Eye (tissue), 1 donor: ENCODE measurements around the gene MLEC.

Source experiments
- DNase-seq: peaks from one replicate; pipeline ENCODE4 v3.0.0-alpha.2; 2015

The MLEC gene

DNA sequence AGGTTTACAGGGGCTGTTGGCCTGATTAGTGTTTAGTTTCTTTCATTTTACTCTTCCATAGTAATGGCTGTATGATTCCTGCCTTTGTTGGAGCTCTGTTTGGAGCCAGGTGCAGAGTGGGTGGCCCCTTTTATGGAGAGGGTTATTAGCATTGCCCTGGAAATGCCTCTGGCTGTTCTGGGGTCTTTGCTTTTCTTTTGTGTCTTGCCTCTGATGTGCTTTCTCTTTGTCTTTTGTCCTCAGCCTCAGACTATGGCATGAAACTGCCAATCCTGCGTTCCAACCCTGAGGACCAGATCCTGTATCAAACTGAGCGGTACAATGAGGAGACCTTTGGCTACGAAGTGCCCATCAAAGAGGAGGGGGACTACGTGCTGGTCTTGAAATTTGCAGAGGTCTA lies 6.9 kb downstream of the MLEC start:
- DNase-seq, result peak; percentile 80

DNA sequence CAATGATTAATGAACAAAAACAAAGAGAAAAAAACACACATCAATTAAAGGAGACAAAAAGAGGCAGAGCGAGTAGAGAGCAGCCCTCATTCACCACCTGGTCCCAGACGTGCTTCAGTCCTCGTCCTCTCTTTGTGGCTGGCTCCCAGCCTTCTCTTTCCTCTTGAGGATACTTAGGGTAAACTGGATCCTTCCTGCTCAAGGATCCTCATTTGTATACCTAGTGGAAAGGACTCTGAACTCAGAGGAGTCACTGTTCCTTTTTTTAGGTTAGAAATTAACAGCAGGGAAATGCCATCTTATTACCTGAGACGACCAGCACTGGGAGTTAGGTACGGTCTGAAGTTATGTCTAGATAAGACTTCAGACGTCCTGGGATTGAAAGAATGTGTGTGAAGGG lies 9.7 kb downstream of the MLEC start:
- DNase-seq, result no peak

DNA sequence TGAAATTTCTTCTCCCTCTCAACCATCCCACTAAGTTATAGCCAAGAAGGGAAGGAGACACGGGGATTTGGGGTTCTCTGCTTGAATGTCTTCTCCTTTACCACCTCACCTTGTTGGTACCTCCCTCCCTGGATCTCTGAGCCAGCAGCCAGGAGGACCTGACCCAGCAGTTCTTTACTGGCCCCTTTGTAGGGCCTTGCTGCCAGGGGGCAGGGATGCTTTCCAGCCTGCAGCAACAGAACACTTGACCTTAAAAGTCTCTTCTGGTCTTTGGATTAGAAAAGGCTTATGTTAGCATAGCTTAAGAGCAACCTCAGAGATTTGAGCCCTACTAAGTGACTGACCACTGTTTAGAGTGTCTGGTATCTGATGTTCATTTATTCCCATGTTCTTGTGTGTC lies 10.4 kb downstream of the MLEC start:
- no peak for DNase-seq

DNA sequence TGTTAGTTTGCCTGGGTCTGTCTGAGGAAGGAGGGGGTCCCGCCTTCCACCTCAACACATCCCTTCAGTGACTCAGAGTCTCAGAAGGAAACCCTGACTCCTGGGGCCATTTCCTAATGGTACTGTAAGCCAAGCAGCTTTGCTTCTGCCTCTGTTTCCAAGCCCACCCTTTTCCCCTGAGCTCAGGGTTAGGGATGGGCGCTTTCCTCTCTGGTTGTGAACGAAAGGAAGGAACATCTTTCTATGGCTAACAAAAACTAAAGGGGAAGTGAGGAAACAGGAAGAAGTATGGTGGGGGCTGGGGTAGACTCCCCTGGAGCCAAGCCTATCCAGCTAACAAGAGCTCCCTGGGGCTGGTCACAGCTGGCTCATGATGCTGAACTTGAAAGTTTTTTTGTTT lies 11.7 kb downstream of the MLEC start:
- DNase-seq, result no peak

DNA sequence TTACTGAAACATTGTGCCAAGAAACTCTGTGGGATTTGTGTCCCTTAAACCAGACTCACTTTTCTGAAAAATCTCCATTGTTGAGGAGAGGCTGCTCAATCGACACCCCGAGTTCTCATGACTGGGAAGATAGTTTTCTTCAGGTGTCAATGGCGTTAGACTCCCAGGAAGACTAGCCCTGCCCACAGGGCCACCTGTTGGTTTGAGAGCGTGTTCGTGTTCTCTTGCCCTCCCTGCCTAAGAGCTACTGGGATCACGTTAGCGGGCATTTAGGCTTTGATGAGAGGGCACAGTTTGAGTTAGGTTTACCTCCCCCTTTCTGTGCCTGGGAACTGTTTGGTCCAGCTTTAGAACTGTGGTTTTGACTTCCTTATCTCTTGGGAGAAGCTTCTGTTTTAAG lies 12.6 kb downstream of the MLEC start:
- no peak for DNase-seq

DNA sequence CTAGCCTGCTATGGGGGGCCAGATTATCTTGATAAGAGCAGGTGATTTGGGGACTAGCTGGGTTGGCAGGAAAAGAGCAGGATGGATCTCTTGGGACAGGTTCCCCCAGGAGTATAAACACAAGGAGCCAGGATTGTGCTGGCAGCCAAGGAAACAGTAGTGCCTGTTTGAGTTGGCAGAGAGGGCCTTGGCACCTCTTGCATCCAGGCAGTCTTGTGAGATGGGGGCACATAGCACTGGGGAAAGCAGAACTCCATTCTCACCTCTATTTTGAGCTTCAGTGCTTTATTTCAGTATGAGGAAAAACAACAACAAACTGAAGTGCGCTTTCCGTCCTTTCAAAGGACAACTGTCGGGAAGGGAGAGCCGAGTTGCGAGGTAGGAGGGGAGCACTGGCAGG lies 13.9 kb downstream of the MLEC start:
- DNase-seq, result no peak

DNA sequence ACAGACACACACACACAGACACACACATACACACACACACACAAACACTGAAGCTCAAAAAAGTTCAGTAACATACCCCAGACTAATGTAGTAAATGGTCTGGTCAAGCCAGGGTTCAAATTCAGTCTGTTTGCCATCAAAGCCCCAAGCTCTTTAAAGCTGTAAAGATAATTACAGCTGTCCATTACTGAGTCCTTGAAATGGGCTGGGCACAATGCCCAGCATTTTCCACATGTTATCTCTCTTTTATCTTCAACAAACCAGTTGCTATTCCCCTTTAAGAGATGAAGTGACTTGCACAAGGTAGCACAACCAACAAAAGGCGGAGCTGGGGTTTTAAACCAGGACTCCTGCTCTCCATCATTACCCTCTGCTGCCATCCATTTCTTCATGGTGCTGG lies 15.7 kb downstream of the MLEC start:
- no peak for DNase-seq

DNA sequence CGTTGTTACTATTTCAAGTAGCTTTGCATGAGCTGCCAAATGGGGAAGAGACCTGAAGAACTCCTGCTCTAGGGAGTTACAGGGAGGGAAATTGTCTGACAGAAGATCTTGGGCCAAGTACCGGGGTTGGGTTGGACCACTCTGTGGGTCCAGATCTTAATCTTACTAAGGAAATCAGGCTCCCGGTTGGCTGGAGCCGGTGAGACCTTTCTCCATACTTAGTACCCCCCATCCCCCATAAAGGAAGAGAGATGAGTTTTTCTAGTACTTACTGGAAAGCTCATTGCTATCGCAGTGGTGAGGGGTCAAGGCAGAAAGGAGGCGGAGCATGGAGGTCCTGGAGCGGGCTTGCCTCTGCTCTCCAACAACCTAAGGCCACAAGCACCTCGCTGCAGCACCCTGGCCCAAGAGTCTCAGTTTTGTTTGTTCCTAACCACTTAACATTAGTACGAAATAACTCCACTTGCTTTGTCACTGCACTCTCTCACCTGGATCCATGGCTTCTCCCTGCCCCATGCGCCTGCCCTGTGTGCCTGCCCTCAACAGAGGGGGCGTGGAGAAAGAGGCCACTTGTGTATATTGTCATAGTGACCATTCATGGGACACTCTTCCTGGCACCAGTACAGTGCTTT lies 16.5 kb downstream of the MLEC start:
- no peak for DNase-seq

DNA sequence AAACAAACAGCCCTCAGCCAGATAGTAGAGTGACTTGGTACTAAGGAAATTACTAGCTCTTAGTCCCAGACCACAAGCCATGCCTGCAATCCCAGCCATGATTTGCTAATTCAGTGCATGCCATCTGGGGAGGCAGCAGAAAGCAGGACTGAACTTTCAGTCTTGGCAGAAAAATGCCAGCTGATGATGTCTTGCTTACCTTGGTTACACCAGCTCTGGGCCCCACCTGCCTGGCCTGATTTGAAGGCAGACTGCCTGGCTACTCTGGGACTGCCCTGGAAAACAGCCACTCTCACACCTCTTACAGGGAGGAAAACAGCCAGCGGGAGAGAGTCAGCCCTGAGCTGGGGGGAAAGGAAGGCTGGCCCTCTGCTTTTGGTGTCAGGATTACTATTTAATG lies 18.7 kb downstream of the MLEC start:
- no peak for DNase-seq

DNA sequence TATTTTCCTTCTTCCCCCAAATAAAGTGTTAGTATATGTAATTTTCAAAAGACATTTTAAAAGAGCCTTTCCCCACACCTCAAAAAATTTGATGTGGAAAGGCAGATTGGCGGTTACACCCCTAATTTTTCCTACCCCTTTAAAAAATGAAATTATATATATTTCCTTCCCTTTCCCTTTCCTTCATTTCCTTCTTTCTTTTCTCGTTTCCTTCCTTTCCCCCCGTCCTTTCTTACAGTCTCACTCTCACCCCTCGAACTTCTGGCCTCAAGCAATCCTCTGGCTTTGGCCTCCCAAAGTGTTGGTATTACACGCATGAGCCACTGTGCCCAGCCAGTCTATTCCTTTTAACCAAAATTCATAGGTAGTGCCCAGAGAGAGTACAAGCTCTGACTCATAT lies 19.1 kb downstream of the MLEC start:
- DNase-seq, result no peak

DNA sequence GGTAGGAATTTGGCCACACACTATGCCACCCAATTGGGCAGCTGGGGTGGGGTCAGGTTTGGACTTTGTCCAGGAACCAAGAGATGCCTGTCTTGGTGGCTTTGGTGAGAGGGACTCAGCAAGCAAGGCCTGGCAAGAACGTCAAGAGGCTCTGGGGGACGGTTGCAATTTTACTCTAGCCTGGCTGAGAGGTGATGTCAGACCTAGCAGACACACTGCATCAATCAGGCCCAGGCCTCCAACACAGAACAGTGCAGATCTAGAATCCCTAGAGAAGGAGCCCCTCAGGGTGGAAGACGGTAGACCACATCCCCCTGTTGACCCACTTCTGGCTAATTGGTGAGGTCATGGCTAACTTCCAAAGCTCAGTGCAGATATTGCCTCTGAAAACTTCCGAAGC lies 21.7 kb downstream of the MLEC start:
- DNase-seq, result peak; percentile 63

DNA sequence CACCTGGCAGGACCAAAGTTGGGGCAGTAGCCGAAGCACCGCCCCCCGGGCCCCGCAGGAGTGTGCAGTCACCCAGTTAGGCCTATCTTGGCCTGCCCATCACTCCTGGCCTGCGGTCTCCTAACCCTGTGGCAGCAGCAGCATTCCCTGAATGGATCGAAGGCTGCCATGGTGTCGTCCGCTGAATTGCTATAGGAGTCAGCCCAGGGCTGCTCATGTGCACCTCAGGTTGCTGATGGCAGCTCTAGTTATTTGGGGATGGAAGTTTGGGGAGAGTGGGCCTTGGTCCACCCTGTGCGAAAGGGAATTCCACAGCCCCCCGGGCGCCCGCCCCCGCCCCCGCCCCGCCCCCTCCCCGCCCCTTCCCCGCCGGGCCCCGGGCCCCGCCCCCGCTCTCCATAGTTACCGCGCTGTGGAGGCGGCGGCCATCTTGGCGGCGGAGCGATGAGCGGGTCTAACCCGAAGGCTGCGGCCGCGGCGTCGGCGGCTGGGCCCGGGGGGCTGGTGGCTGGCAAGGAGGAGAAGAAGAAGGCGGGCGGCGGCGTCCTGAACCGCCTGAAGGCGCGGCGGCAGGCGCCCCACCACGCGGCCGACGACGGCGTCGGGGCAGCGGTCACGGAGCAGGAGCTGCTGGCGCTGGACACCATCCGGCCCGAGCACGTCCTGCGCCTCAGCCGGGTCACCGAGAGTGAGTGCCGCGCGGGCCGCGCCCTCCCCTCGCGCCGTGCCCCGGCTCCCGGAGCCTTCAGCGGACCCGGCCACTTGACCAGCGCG lies 23.3 kb downstream of the MLEC start, which contains the start of gene UNC119B:
TSS of gene UNC119B (plus strand) at position 428 of the 774 bp plus-strand sequence. CDS start at position 445, 17 bp downstream.
- peak; percentile 87 for DNase-seq

DNA sequence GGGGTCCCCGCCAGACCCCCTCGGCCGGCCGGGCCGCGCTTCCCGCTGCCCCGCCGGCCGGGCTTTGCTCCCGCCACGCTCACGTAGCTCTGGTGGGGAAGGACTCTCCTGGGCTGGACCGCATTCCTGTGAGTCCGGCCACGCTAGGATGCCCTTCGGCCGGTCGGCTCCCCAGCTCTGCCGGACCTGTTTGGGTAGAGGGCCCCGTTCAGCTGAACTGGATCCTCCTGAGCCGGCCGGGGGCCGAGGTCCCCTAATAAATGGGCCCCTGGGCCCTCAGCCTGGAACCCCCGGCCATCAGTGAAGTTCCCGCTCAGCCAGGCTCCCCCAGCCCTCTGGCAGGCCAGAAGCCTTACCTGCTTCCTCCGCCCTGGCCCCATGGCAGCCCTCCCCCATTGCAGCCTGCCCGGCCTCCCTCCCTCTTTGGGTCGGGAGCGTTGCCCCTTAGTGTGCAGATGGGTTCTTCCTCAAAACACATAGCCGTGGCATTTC lies 23.9 kb downstream of the MLEC start:
- DNase-seq, result peak; percentile 47

DNA sequence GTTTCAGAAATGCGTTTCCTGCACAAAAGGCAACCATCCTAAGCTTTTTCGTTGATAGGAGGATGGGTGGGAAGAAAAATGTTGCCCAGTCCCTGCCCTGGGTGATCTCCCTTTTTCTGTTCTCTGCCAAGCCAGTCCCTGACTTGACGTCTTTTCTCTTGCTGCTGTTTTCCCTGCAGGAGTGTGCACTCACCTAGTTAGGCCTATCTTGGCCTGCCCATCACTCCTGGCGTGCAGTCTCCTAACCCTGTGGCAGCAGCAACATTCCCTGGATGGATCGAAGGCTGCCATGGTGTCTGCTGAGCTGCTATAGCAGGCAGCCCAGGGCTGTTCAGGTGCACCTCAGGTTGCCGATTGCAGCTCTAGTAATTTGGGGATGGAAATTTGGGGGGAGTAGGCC lies 24.5 kb downstream of the MLEC start:
- no peak for DNase-seq

DNA sequence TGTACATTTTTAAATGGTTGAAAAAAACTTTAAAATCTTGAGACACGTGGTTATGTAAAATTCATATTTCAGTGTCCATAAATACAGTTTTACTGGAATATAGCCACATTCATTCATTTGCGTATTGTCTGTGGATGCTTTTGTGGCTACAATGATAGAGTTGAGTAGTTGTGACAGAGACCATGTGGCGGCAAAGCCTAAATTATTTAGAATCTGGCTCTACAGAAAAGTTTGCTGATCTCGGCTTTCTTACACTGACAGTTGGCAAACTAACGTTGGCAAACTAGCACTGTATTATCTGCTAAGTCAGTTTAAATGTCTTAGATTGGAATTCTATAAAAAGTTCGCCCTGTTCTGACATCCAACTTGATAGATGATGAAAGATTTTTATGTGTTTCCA lies 25.7 kb downstream of the MLEC start:
- no peak for DNase-seq

DNA sequence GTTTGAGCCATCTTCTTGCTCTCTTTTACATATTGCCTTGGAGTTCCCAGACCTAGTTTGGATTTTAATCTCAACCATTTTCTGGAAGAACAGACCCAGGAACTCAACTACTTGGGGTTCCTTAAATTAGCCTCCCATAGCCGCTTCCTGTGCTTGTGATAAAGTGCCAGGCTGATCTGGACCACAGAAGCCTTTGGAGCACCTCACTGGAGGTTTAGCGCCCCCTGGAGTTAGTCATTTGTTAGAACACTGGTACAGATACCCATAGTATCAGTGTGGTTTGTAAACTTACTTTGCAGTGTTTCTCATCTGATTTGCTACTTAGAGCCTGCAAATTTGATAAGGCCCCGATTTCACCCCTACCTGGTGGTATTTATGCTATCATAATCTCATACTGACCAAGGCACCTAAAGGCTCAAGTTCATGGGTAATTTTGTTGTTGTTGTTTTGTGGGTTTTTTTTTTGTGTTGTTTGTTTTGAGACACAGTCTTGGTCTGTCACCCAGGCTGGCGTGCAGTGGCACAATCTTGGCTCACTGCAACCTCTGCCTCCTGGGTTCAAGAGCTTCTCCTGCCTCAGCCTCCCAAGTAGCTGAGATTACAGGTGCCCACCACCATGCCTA lies 27.0 kb downstream of the MLEC start:
- DNase-seq, result peak; percentile 94

DNA sequence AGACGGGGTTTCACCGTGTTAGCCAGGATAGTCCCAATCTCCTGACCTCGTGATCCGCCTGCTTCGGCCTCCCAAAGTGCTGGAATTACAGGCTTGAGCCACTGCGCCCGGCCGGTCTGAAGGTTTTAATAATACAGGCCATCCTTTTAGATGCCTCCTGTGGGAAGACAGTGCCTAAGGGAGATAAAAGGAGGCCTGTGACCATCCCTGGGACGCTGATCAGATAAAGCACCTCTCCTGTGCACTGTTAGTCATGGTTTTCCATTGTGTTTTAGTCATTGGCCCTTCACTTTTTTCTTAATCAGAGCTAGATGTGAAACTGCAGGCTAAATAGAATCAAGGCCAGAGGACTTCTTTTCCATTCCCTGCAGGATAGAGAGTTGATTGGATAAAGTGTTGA lies 31.1 kb downstream of the MLEC start:
- no peak for DNase-seq

DNA sequence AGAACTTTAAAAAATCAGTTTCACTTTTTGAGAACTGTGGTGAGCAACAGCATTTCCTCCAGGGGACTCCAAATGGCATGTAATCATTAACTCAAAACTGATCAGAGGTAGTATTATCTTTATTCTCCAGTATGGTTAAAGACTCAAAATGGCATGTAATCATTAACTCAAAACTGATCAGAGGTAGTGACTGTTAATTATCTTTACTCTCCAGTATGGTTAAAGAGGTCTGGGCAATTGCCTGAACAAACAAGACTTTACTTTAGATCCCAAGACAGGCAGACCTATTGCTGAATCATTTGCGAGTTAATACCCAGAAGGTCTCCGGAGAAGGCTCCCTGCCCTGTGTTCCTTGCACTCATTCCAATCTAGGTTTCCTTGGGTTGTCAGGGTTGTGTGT lies 32.1 kb downstream of the MLEC start:
- DNase-seq, result no peak

DNA sequence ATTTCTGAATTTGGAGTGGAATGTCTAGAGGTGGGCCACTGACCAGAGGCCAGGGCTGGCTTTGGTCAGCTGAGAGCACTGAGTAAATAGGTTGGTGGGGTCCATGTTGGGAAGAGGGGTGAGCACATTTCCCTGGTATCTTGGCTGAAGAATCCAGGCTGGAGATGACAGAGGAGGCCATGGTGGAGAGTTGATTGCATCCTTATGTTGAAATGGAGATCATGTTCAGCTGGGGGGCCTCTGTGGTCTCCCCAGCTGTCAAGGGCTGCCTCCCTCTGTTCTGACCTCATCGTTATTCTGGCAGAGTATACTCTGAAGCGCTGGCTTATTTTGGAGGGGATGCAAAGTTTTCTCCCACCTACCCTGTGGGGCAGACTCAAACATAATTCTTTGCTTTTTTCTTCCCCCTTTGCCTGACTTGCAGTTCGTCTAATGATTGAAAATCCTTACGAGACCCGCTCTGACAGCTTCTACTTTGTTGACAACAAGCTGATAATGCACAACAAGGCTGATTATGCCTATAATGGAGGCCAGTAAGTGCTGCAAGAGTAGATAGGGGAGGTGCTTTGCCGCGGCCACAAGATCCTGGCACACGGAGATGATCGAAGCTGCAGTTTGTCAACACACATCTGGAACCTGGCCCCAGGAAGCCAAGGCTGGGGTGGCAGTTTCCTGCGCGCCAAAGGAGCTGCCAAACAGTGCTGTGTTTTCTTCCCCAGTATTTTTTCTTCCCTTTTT lies 32.7 kb downstream of the MLEC start:
- no peak for DNase-seq

DNA sequence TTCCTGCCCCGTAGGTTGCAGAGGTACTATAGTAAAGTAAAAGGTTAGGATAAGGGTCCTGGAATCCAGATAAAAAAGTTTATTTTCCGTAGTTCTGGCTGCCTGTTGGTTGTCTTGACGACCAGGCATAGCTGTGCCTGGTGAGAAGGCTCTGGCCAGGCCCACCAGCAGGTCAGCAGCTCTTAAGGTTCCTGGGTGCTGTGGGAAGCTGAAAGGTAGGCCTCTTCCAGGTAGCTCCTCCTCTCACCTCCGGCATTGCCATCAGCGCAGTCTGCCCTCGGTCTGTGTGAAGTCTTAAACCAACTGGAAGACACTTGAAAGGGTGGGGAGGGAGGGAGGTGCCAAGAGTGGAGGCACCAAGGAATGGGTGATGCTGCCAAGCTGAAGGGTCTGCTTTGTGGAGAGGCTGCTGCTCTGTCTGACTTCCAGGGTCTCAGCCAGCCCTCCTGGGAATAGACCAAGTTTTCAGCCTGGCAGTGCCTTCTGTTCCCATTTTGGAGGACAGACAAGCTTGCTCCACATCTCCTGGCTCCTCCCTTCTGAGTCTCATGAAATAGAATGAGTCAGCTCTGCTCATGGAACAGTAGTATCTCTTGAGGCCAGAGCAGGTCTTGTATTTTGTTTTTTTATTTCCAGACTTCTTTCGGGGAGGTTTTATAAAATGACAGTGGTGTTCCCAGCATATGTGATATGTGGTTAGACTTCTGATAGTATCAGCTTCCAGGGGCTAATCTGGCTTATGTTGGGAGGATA lies 33.5 kb downstream of the MLEC start:
- DNase-seq, result no peak

DNA sequence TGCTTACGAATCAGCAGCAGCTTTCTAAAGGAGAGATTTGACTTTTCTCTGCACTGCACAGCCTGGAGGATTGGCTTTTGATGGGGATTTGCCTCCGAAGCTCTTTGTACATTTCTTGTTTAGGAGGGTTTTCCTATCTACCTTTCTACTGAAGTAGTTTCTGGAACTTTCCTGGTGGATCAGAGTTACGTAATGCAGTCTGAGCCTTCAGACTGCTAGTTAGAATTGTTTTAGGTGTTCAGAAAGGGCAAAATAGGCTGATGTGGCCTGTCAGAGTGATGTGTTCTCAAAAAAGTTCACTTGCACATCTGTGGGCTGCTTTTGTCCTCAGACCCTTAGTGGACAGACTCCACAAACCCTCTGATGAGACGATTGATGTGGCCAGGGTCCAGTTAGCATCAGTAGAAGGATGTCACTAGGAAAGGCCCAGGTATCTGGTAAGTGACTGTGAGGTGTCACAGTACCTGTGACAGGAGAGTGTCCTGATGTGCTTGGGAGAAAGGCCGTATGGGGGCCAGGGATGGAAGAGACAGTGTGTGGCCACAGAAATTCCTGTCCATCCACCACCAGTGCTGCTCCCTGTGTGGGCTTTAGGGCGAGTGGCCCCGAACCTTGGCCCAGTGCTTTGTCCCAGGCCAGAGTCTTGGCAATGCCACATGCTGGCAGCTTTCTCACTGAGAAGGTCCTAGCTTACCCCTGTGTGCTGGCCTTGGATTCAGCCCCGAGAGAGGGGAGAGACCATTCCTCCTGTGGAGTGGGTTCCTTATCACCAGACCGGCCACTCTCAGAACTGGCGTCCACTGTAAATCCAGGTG lies 34.2 kb downstream of the MLEC start:
- no peak for DNase-seq

DNA sequence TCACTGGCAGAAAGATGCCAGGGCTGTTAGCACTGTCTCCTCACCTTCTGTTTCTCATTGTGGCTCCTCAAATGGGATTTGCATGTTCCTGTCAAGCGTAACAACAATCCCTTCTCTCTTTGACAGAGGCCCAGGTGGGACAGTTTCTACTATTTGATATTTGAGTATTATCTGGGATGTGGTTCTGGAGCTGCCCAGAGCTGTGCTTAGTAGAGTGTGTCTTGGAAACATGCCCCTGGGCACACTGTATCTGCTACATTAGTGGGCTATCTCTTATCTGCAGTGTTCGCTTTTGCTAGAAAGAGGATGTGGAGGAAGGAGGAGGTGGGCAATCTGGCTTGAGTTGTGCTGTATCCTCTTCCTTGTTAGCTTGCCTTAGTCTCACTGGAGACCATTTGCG lies 34.9 kb downstream of the MLEC start:
- DNase-seq, result no peak
